CD4-positive, alpha-beta T cell treated with Interferon gamma for 1 hour (primary cell): ENCODE data around the gene CFHR2.
"Not testable (repeated sequence)": the region's sequence is repeated elsewhere in the genome, so short reads cannot be mapped to it uniquely, and the experiment has no call there.

Experiments
- DNase-seq: peaks from one replicate; pipeline ENCODE4 v3.0.0-alpha.2; 2020

CFHR2 gene

DNA sequence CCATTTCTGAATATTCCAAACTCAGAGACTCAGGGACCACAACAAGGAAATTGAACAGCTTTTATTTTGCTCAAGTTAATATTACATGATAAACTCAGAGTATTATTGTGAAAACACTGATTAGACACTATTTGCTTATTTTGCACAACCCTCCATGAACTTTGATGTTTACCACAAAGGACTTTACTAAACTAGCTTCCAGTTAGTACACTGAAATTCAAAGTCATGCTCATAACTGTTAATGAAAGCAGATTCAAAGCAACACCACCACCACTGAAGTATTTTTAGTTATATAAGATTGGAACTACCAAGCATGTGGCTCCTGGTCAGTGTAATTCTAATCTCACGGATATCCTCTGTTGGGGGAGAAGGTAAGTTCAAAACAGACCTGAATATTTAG, at the start of gene CFHR2:
TSS of gene CFHR2 (plus strand) at position 171 of the 400 bp plus-strand sequence. CDS start at position 314, 143 bp downstream.
- not testable (repeated sequence) for DNase-seq

- no peak for DNase-seq
Observed at GRCh38 chr1:196896355-196896754, 47.2 kb upstream of the CFHR2 start.

DNA sequence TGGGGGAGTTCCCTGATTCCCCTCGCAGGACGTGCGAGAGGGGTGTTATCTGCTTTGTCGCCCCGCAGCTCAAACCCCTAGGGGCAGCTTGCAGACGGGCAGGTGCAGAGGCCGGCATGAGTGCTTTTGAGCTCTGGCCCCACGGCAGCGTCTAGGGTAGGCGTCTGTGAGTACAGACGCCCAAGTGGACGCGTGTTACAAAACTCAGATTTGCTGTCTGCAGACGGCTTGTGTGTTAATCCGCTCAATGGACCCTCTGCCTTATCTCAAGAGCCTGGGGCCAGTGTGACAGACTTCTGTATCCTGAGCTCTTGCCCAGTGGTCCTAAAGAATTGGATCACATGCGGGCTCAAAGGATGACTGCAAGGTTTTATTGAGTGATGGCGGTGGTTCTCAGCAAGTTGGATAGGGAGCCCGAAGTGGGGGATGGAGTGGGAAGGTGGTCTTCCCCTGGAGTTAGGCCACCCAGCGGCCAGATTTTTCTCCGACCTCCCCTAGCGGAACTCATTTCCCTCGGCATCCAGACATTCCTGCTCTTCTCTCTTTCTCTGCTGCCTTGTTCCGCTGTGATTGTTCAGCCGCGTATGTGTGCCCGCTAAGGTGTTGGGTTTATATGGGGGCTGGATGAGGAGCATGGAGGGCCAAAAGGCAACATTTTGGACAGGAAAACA, 46.2 kb upstream of the CFHR2 start:
- no peak for DNase-seq

- no peak for DNase-seq
Observed at GRCh38 chr1:196902344-196902743, 41.2 kb upstream of the CFHR2 start.

GRCh38 chr1:196910215-196910614, 33.3 kb upstream of the CFHR2 start:
- no peak for DNase-seq

GRCh38 chr1:196912283-196912682, 31.3 kb upstream of the CFHR2 start:
- not testable (repeated sequence) for DNase-seq

DNA sequence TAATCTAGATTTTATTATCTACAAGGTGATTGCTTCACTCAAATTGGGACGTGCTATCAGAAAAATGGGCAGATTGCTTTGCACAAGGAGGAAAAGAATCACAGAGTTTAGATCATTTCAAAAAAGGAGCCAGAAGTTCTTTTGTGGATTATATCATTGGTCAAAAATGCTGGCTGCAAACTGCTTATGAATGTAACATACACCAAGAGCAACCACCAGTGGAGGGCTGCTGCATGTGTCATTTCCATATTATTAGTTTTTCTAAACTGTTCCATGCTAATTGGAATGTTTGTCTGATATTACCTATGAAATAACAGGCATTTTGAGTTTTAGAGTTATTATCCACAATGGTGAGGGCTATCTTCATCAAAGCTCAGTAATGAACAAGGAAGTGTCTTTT, 16.7 kb upstream of the CFHR2 start:
- DNase-seq, result not testable (repeated sequence)

- not testable (repeated sequence) for DNase-seq
Observed at GRCh38 chr1:196932853-196933252, 10.7 kb upstream of the CFHR2 start.

GRCh38 chr1:196933531-196934189, 9.9 kb upstream of the CFHR2 start:
- no peak for DNase-seq

DNA sequence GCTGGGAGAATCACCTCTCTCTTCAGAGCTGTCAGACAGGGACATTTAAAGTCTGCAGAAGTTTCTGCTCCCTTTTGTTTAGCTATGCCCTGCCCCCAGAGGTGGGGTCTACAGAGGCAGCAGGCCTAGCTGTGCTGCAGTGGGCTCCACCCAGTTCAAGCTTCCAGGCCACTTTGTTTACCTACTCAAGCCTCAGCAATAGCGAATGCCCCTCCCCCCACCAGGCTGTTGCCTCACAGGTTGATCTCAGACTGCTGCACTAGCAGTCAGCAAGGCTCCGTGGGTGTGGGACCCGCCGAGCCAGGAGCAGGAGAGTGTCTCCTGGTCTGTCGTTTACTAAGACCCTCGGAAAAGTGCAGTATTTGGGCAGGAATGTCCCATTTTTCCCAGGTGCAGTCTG, 2.1 kb upstream of the CFHR2 start:
- DNase-seq, result not testable (repeated sequence)

DNA sequence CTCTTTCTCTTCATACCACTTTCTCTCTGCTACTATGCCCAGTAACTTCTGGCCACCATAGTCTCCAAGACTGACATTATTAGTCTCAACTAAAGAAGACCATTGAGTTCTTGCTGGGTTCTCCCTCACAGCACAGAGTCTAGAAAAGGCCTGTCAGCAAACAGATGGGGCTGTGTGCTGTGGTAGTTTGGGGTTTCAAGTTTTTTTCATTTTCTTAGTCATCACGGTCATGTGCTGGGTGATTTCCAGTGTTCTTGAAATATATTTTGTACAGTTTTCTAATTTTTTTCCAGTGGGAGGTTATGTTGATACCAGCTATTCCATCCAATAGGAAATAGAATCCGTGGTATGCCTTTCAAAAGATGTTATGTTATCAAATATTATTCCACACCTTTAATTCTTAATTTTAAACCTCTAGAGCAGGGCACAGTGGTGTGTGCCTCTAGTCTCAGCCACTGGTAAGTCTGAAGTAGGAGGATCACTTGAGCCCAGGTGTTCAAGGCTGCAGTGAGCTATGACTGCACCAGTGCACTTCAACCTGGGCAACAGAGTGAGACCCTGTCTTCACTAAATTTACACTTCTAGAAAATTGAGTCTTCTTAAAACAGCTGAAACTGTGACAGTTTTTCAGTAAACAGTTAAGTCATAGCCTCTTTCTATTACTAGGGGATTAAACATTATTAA, 8.3 kb downstream of the CFHR2 start:
- no peak for DNase-seq

DNA sequence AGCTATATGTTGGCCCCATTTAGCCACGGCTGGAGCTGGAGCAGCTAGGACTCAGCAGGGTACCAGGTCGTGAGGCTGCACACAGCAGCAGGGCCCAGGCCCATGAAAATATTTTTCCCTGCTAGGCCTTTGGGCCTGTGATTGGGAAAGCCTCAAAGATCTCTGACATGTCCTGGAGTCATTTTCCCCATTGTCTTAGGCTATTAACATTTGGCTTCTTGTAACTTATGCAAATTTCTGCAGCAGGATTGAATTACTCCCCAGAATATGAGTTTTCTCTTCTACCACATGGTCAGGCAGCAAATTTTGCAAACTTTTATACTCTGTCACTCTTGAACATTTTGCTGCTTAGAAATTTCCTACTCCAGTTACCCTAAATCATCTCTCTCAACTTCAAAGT, 11.2 kb downstream of the CFHR2 start:
- DNase-seq, result no peak

DNA sequence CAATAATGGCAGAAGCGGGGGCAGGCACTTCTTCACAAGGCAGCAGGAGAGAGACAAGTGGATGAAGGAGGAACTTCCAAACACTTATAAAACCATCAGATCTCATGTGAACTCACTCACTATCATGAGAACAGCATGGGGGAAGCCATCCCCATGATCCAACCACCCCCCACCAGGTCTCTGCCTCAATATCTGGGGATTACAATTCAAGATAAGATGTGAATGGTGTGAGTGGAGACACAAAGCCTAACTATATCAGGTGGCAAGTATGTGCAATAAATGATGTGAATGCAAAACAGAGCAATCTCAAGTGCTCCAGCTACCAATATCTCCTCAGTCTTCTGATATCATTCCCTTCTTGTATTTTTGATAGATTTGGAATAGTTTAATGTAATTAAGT, 12.4 kb downstream of the CFHR2 start:
- no peak for DNase-seq

GRCh38 chr1:196960854-196961253, 17.3 kb downstream of the CFHR2 start:
- DNase-seq, result no peak

DNA sequence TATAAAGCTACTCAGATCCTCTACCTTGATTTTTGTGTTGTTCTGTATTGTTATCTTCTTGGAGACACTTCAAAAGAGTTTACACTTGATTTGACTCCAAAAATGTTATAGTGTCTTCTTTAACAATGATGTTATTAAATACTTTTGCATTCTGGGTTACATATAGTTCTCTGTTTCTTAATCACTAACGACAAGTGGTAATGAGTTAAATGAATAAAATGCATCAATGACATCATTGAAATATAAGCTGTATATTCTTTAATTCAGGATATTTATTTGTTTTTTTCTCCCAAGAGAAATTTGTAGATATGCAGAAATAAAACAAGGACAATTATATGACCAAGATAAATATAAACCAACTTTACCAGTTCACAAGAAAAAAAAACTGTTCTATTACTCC, 26.6 kb downstream of the CFHR2 start:
- DNase-seq, result no peak

GRCh38 chr1:196976278-196976677, 32.7 kb downstream of the CFHR2 start:
- DNase-seq, result no peak

- no peak for DNase-seq
Observed at GRCh38 chr1:196977278-196977677, 33.7 kb downstream of the CFHR2 start, which contains the start of gene CFHR5. Gene CFHR5 (plus strand): TSS chr1:196977556. CDS start chr1:196977665, 109 bp downstream.

DNA sequence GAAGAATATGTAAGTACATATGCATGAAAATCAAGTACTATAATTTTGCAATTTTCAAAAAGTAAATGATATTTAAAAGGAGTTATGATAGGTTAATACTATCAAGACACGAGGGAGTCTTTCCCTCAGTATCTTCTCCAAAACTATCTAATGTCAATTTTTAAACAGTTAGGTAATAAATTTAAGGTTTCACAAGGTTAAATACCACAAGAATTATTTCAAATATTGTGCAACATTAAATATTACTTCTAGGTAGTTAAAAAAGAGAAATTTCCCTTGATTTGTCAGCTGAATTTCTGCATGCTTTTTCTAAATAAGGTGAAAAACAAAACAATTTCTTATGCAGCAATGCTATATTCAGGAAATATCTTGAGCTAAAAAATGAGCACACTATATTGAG, 37.3 kb downstream of the CFHR2 start:
- DNase-seq, result no peak

GRCh38 chr1:196982247-196982646, 38.7 kb downstream of the CFHR2 start:
- not testable (repeated sequence) for DNase-seq

GRCh38 chr1:196991919-196992651, 48.5 kb downstream of the CFHR2 start:
- DNase-seq, result not testable (repeated sequence)

GRCh38 chr1:196993916-196994315, 50.4 kb downstream of the CFHR2 start:
- no peak for DNase-seq

DNA sequence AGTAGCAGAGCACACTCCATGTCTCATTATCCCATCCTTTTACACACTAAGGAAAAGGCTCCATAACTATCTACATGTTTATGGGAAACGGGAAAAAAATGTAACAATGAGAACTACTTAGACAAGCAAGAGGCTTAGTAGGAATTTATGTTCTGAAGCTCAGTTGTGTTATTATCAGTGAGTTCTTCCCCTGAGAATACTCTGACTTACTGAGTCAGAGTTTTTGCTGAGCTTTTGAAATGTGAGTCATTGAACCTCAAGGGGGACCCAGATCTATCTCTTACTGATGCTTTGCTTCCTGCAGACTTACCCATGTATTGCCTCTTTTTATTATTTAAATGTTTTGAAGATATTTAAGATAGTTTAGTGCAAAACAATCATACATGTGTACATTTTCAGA, 53.9 kb downstream of the CFHR2 start:
- no peak for DNase-seq

DNA sequence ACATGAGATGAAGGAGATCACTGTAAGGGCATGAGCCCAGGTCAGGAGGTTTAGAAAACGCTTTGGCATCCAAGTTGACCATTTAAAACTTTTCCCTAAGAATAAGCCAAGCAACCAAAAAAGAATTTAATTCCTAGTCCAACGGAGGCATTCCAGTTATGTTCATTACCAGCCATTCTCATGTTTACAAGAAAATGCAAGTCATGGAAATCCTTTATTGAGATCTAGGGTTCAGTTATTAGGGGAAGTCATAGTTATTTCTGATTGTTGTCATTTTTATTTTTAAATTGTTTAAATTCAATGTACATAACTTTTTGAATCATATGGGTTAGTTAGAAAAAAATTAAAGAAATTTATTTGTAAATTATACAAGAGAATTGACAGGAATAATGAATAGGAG, 58.3 kb downstream of the CFHR2 start:
- no peak for DNase-seq
